ENCODE data around the gene CCDC177. TPM values are rescaled to one million over a fixed set of nuclear protein-coding genes. Genes with fewer than 3 reads are reported as not detected.

CCDC177 gene
- polyA plus RNA-seq, 1 donor (not counting 4 experiments of a cell fraction or from before 2014, with no cell fraction given): not detected

DNA sequence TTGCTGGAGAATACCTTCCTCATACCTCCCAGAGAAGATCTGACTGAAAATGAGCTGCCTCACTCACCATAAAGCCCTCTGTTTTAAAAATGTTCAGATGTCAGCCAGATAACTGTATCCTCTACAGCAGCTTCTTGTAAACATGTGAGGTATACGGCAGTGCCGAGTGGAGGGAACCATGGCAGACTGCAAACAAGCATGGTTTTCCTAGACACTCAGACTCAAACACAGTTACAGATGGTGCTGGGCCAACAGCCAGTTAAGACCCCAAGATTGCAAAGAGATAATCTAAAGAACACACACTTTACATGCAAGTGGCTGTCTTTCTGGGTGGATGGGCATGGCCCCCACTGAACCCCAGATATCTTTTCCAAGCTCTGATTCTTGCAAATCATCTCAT lies 16.6 kb upstream of the CCDC177 start:
- no peak for DNase-seq (ENCODE audit: low read depth, low spot score)
- H3K27ac ChIP-seq (ENCODE audit: control insufficient read depth, insufficient read depth, low read length): no peak overlapping the region
- no peak overlapping the region for H3K9ac ChIP-seq (ENCODE audit: control insufficient read depth, extremely low read depth, insufficient read depth, low read length)
- FAIRE-seq: no peak
- no peaks in the 10 kb centered on the region for H3K36me3 ChIP-seq (ENCODE audit: control insufficient read depth in 2 of 2, extremely low read depth in 1 of 2, insufficient read depth in 2 of 2, low read length in 2 of 2)
- H3K9me1 ChIP-seq (ENCODE audit: control insufficient read depth, extremely low read depth, insufficient read depth, low read length): no peaks in the 10 kb centered on the region
- no peaks in the 10 kb centered on the region for H3K27me3 ChIP-seq (ENCODE audit: control insufficient read depth, extremely low read depth, insufficient read depth, low read length)
- H2AFZ ChIP-seq (ENCODE audit: control insufficient read depth, low read length): no peak overlapping the region
- H3K4me3 ChIP-seq (ENCODE audit: control insufficient read depth in 2 of 3, extremely low read depth in 1 of 3, insufficient read depth in 2 of 3, low read depth in 1 of 3, low read length in 3 of 3): no peak overlapping the region
- no peaks in the 10 kb centered on the region for H3K9me3 ChIP-seq (ENCODE audit: control insufficient read depth, low read depth, low read length)
- H4K20me1 ChIP-seq (ENCODE audit: control insufficient read depth, extremely low read depth, insufficient read depth, low read length): no peaks in the 10 kb centered on the region
- no peaks in the 10 kb centered on the region for H3K79me2 ChIP-seq (ENCODE audit: control insufficient read depth, insufficient read depth, low read length)
- TF ChIP-seq, protein P1, sequence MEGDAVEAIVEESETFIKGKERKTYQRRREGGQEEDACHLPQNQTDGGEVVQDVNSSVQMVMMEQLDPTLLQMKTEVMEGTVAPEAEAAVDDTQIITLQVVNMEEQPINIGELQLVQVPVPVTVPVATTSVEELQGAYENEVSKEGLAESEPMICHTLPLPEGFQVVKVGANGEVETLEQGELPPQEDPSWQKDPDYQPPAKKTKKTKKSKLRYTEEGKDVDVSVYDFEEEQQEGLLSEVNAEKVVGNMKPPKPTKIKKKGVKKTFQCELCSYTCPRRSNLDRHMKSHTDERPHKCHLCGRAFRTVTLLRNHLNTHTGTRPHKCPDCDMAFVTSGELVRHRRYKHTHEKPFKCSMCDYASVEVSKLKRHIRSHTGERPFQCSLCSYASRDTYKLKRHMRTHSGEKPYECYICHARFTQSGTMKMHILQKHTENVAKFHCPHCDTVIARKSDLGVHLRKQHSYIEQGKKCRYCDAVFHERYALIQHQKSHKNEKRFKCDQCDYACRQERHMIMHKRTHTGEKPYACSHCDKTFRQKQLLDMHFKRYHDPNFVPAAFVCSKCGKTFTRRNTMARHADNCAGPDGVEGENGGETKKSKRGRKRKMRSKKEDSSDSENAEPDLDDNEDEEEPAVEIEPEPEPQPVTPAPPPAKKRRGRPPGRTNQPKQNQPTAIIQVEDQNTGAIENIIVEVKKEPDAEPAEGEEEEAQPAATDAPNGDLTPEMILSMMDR (optimal IDR thresholded peaks at IDR 0.05 in 1 of 3, IDR thresholded peaks at IDR 0.05 in 1 of 3, conservative IDR thresholded peaks at IDR 0.05 in 1 of 3; ENCODE audit: extremely low read depth in 1 of 3, insufficient read depth in 2 of 3, low read length in 3 of 3): no peak
- TF ChIP-seq EZH2 (IDR thresholded peaks at IDR 0.05; ENCODE audit: low read length): no peak
- no peak overlapping the region for H3K4me2 ChIP-seq (ENCODE audit: control insufficient read depth, extremely low read depth, insufficient read depth, low read depth, low read length)
- H3K4me1 ChIP-seq (ENCODE audit: control insufficient read depth, extremely low read depth, insufficient read depth, low read length): peaks cover 12% of the 10 kb centered on the region
- dilution Hi-C loops (cut with MboI; ENCODE audit: extremely low pct_ligation_motif_present, low sequenced_read_pairs): no loop called here

DNA sequence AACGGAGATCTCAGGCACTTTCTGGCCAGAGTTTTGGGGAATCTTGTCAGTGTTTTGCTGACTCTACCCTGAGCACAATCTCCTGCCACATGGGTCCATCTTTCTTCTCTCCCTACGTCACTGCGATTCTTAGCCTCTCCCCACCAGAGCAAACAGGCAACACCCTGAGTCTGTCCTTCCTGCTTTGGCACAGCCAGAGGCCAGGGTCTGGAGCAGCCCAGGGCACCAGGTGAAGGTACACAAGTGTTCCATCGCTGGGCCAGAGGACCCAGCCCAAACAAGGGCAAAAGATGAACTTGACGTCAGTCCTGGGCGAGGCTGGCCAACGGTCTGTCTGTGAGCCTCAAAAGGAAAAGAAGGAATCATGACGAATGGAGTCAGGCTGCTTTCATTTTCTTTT lies 12.7 kb upstream of the CCDC177 start:
- H3K9ac ChIP-seq (ENCODE audit: control insufficient read depth, extremely low read depth, insufficient read depth, low read length): no peak overlapping the region
- dilution Hi-C loops (cut with MboI; ENCODE audit: extremely low pct_ligation_motif_present, low sequenced_read_pairs): no loop called here
- no peaks in the 10 kb centered on the region for H3K27me3 ChIP-seq (ENCODE audit: control insufficient read depth, extremely low read depth, insufficient read depth, low read length)
- no peaks in the 10 kb centered on the region for H4K20me1 ChIP-seq (ENCODE audit: control insufficient read depth, extremely low read depth, insufficient read depth, low read length)
- H2AFZ ChIP-seq (ENCODE audit: control insufficient read depth, low read length): no peak overlapping the region
- no peak overlapping the region for H3K4me2 ChIP-seq (ENCODE audit: control insufficient read depth, extremely low read depth, insufficient read depth, low read depth, low read length)
- TF ChIP-seq, protein P1 (optimal IDR thresholded peaks at IDR 0.05 in 1 of 3, IDR thresholded peaks at IDR 0.05 in 1 of 3, conservative IDR thresholded peaks at IDR 0.05 in 1 of 3; ENCODE audit: extremely low read depth in 1 of 3, insufficient read depth in 2 of 3, low read length in 3 of 3): no peak
- no peak for TF ChIP-seq EZH2 (IDR thresholded peaks at IDR 0.05; ENCODE audit: low read length)
- H3K36me3 ChIP-seq (ENCODE audit: control insufficient read depth in 2 of 2, extremely low read depth in 1 of 2, insufficient read depth in 2 of 2, low read length in 2 of 2): no peaks in the 10 kb centered on the region
- no peaks in the 10 kb centered on the region for H3K4me1 ChIP-seq (ENCODE audit: control insufficient read depth, extremely low read depth, insufficient read depth, low read length)
- no peak overlapping the region for H3K4me3 ChIP-seq (ENCODE audit: control insufficient read depth in 2 of 3, extremely low read depth in 1 of 3, insufficient read depth in 2 of 3, low read depth in 1 of 3, low read length in 3 of 3)
- H3K79me2 ChIP-seq (ENCODE audit: control insufficient read depth, insufficient read depth, low read length): no peaks in the 10 kb centered on the region
- FAIRE-seq: no peak
- no peaks in the 10 kb centered on the region for H3K9me3 ChIP-seq (ENCODE audit: control insufficient read depth, low read depth, low read length)
- no peak for DNase-seq (ENCODE audit: low read depth, low spot score)
- no peaks in the 10 kb centered on the region for H3K9me1 ChIP-seq (ENCODE audit: control insufficient read depth, extremely low read depth, insufficient read depth, low read length)
- no peak overlapping the region for H3K27ac ChIP-seq (ENCODE audit: control insufficient read depth, insufficient read depth, low read length)

Data from keratinocyte (primary cell).